Effector CD4-positive, alpha-beta T cell (primary cell): ENCODE measurements around the gene C16orf95.
"Not testable (repeated sequence)": the region's sequence is repeated elsewhere in the genome, so short reads cannot be mapped to it uniquely, and the experiment has no call there.

Source experiments
- DNase-seq: peaks from one replicate; pipeline ENCODE4 v3.0.0-alpha.2; 2020

C16orf95 gene

GRCh38 chr16:87279094-87279658, 38.0 kb downstream of the C16orf95 start:
- no peak for DNase-seq

- DNase-seq = peak; percentile 11
Observed at GRCh38 chr16:87278191-87279093, 38.8 kb downstream of the C16orf95 start.

- no peak for DNase-seq
Observed at GRCh38 chr16:87276924-87277323, 40.3 kb downstream of the C16orf95 start.

GRCh38 chr16:87276091-87276701, 41.0 kb downstream of the C16orf95 start:
- DNase-seq = no peak

GRCh38 chr16:87274794-87275193, 42.4 kb downstream of the C16orf95 start:
- no peak for DNase-seq

GRCh38 chr16:87273471-87274030, 43.6 kb downstream of the C16orf95 start:
- no peak for DNase-seq

GRCh38 chr16:87271256-87271655, 45.9 kb downstream of the C16orf95 start:
- DNase-seq = no peak

- no peak for DNase-seq
Observed at GRCh38 chr16:87267566-87267965, 49.6 kb downstream of the C16orf95 start.

GRCh38 chr16:87266846-87267245, 50.3 kb downstream of the C16orf95 start:
- no peak for DNase-seq

GRCh38 chr16:87265261-87265660, 51.9 kb downstream of the C16orf95 start:
- DNase-seq = no peak

GRCh38 chr16:87264634-87265033, 52.6 kb downstream of the C16orf95 start:
- DNase-seq = no peak

- DNase-seq = no peak
Observed at GRCh38 chr16:87263418-87264052, 53.7 kb downstream of the C16orf95 start.

GRCh38 chr16:87259431-87259830, 57.8 kb downstream of the C16orf95 start:
- DNase-seq = no peak

- DNase-seq = not testable (repeated sequence)
Observed at GRCh38 chr16:87258653-87259052, 58.5 kb downstream of the C16orf95 start.

- DNase-seq = no peak
Observed at GRCh38 chr16:87255866-87256265, 61.3 kb downstream of the C16orf95 start.

GRCh38 chr16:87254734-87255133, 62.5 kb downstream of the C16orf95 start:
- no peak for DNase-seq

GRCh38 chr16:87254296-87254695, 62.9 kb downstream of the C16orf95 start:
- no peak for DNase-seq

- DNase-seq = no peak
Observed at GRCh38 chr16:87253536-87253935, 63.7 kb downstream of the C16orf95 start.
